Right lobe of liver (tissue), 6 donors: ENCODE measurements around the gene TYW1. TPM values are rescaled to one million over a fixed set of nuclear protein-coding genes. Genes with fewer than 3 reads are reported as not detected.
"Not testable (repeated sequence)": the region's sequence is repeated elsewhere in the genome, so short reads cannot be mapped to it uniquely, and the experiment has no call there.

Experiments
- ATAC-seq, 4 donors: fragments of 200-7000 bp; cut with Tn5 transposase; one replicate each; pipeline ENCODE4 v1.9.1; 2020; ENCODE audit warnings: mild to moderate bottlenecking in 4 of 4, moderate library complexity in 4 of 4
- DNase-seq, 3 donors: peaks; one replicate each; pipeline ENCODE4 v3.0.0-alpha.2; 2020
- H3K27ac ChIP-seq, 3 donors: fragments of 200-600 bp; one replicate each; pipeline ENCODE4 v1.8.0; 2022
- H3K27me3 ChIP-seq, 2 donors: fragments of 200-600 bp; one replicate each; pipeline ENCODE4 v1.8.0; 2022
- H3K36me3 ChIP-seq, 4 donors: fragments of 200-600 bp; sonication (generic) in 1 of 4; one replicate each; pipeline versions ENCODE4 v1.5.1 to v1.8.0; 2017 to 2022; ENCODE audit warnings: control low read depth in 1 of 4
- H3K4me1 ChIP-seq, 4 donors: fragments of 200-600 bp; sonication (generic) in 1 of 4; one replicate each; pipeline versions ENCODE4 v1.5.1 to v1.8.0; 2017 to 2022; ENCODE audit warnings: control low read depth in 1 of 4
- H3K4me3 ChIP-seq, 3 donors: fragments of 200-600 bp; one replicate each; pipeline ENCODE4 v1.8.0; 2022
- H3K9me3 ChIP-seq, 4 donors: fragments of 200-600 bp; sonication (generic) in 1 of 4; one replicate each; pipeline versions ENCODE4 v1.5.1 to v1.8.0; 2017 to 2022; ENCODE audit warnings: control low read depth in 1 of 4
- POLR2A ChIP-seq: fragments of 450-650 bp; IDR thresholded peaks from one replicate; pipeline ENCODE4 v1.6.1; 2017; ENCODE audit warnings: antibody characterized with exemption, mild to moderate bottlenecking
- WGBS: methylation state at CpG from one replicate; pipeline ENCODE4 v1.1.6; 2018; ENCODE audit warnings: low coverage, low lambda C conversion rate; ENCODE audit not compliant: insufficient coverage; ENCODE audit errors: missing lambda C conversion rate; 5-methylcytosine and 5-hydroxymethylcytosine counted together
- intact Hi-C, 2 donors: fragments of 100-400 bp; cut with DNase I; formaldehyde crosslinking; loops; one replicate each; pipeline versions ENCODE4 v1.11.2 to v1.14.1; 2022
- total RNA-seq, 6 experiments: library from RNA; depleted of rRNA in 2 of 6; stranded (reverse); fragments of >200 nt in 2 of 6; fragmentation: NEBNext Ultra II Directional in 3 of 6; extraction: Animal tissue kit (Norgen Biotek cat#: 25700) in 3 of 6; gene quantifications; one replicate each; pipeline versions ENCODE4 v1.1.0 to v1.2.4, GENCODE V29; 2016 to 2023
- TF ChIP-seq, protein P1 (sequence below), 4 donors: fragments of 200-600 bp in 3 of 4; fragments of 450-650 bp in 1 of 4; IDR thresholded peaks; one replicate each; pipeline versions ENCODE4 v1.5.1 to v1.8.0; 2016 to 2022; ENCODE audit warnings: antibody characterized with exemption in 4 of 4, mild to moderate bottlenecking in 2 of 4
- donor health status: DM: no; HTN: yes; CAD: no.
- donor health status: DM: no; HTN: no; CAD: no.
- donor health status: DM: no; HTN: no; CAD: no.
- donor health status: DM: no; HTN: yes; CAD: no.
- donor health status: DM: no; HTN: yes; CAD: no.

TYW1 gene
- total RNA-seq, 6 experiments from 2014 or later, result 9.6 to 15.2 (median 10.2) TPM

GRCh38 chr7:66994691-66995049 is 2.0 kb upstream of the TYW1 start:
- peak overlapping the region; percentile 65 to 77 (median 72) for H3K4me3 ChIP-seq
- 4% methylated on average over 8 of the region's 9 CpGs for WGBS
- H3K27me3 ChIP-seq, H3K4me1 ChIP-seq, intact Hi-C loops, H3K9me3 ChIP-seq: not testable (repeated sequence)
- DNase-seq (peak in 2 of 3 donors; percentile 47 to 48), ATAC-seq (peak; percentile 67 to 77 (median 70))
- TF ChIP-seq POLR2A, result peak; percentile 10
- TF ChIP-seq, protein P1, sequence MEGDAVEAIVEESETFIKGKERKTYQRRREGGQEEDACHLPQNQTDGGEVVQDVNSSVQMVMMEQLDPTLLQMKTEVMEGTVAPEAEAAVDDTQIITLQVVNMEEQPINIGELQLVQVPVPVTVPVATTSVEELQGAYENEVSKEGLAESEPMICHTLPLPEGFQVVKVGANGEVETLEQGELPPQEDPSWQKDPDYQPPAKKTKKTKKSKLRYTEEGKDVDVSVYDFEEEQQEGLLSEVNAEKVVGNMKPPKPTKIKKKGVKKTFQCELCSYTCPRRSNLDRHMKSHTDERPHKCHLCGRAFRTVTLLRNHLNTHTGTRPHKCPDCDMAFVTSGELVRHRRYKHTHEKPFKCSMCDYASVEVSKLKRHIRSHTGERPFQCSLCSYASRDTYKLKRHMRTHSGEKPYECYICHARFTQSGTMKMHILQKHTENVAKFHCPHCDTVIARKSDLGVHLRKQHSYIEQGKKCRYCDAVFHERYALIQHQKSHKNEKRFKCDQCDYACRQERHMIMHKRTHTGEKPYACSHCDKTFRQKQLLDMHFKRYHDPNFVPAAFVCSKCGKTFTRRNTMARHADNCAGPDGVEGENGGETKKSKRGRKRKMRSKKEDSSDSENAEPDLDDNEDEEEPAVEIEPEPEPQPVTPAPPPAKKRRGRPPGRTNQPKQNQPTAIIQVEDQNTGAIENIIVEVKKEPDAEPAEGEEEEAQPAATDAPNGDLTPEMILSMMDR (IDR thresholded peaks at IDR 0.05), result peak in 3 of 4 donors; percentile 43 to 46 (median 45)
- peak overlapping the region; percentile 91 to 97 (median 95) for H3K27ac ChIP-seq
- H3K36me3 ChIP-seq, result peaks cover 0 to 38% (median 19%) of the 10 kb centered on the region in 4 donors

DNA sequence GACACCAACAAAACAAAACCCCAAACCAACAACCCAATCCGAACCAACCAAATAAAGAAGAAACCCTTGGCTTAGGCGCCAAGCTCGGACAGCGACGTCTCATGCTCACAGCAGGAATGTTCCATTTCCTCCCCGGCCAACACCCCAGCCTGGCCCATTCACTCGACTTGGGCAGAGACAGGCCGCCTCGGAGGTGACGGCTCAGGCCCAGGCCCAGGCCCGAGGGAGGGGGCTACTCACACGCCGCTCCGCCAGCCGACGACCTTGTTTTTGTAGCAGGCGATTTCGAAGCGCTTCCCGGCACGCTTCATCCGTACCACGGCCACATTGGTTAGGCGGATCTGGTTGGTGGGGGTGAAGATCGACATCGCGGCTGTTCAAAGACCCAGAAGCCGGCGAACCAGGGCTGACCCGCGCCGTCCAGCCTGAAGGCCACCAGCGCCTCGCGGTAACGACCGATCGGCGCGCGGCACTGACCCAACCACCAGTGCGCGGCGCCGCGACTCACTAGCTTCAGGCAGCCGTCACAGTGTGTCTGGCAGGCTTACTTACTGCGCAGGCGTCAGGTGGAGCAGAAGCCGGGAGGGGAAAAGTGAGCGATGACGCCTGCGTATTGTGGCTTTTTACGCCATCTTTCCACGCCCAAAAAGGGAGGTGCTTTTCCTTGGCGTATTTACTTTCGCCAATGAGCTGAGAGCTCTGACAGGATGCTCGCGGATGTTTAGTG is 1.4 kb upstream of the TYW1 start, which contains the start of gene SBDS:
TSS of gene SBDS (minus strand) at position 537 of the 727 bp plus-strand sequence. CDS start at position 368, 169 bp downstream.
- H3K27me3 ChIP-seq, intact Hi-C loops, H3K4me1 ChIP-seq, H3K9me3 ChIP-seq: not testable (repeated sequence)
- WGBS, result under 1% methylated on average over 11 of the region's 59 CpGs
- peak; percentile 99 for TF ChIP-seq POLR2A
- H3K27ac ChIP-seq, result peak within 1 kb of the TSS; percentile 91 to 97 (median 95)
- ATAC-seq (peak; percentile 81 to 85 (median 83)), DNase-seq (peak; percentile 92 to 95 (median 95))
- peak within 1 kb of the TSS; percentile 65 to 77 (median 72) for H3K4me3 ChIP-seq
- peaks cover 0 to 34% (median 15%) of the 10 kb centered on the region in 4 donors for H3K36me3 ChIP-seq

GRCh38 chr7:67000601-67001258 is 4.1 kb downstream of the TYW1 start:
- DNase-seq, H3K27ac ChIP-seq, H3K36me3 ChIP-seq, H3K27me3 ChIP-seq, intact Hi-C loops, H3K9me3 ChIP-seq, H3K4me3 ChIP-seq, H3K4me1 ChIP-seq: not testable (repeated sequence)
- ATAC-seq, result peak in 3 of 4 donors; percentile 19 to 24 (median 20)
- WGBS, result 33% methylated on average over 4 of the region's 5 CpGs
- TF ChIP-seq, protein P1 (IDR thresholded peaks at IDR 0.05), result peak; percentile 10 to 47 (median 42)

DNA sequence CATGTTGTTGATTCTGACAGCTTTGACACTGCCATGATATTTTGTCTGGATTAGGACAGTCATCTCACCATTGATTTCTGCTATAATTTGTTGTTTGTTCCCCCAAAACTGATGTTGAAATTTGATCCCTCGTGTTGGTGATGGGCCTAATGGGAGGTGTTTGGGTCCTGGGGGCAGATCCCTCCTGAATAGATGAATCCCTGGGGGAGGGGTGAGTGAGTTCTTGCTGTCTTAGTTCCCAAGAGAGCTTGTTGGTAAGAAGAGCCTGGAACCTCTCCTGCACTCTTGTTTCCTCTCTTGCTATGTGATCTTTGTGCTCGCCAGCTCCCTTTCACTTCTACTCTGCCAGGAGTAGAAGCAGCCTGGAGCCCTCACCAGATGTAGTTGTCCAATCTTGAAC is 7.5 kb downstream of the TYW1 start:
- ATAC-seq, H3K4me3 ChIP-seq, DNase-seq, H3K4me1 ChIP-seq, H3K9me3 ChIP-seq, H3K27ac ChIP-seq, intact Hi-C loops, H3K36me3 ChIP-seq, H3K27me3 ChIP-seq: not testable (repeated sequence)
- WGBS, result 89% methylated on average over 2 of the region's 2 CpGs

DNA sequence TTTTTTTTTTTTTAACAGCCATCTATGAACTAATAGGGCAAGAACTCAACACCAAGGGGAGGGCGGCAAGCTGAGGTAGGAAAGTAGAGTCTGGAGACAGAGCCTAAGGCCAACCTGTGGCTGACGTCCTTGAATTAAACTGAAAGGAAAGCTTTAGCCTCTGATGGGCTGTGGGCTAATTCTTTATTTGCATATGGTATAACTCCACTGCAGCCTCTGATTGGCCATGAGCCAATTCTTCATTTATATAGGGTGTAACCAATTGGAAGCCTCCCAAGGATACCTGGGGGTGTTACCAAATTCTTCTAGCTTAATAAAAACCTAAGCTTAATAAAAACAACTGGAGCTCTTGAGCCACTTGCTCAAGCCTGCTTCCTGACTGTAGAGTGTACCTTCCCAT is 10.3 kb downstream of the TYW1 start:
- Histone ChIP-seq H3K27me3 (no peaks in the 10 kb centered on the region), H3K4me3 (no peak overlapping the region), H3K36me3 (peaks cover 0 to 31% (median 6%) of the 10 kb centered on the region in 4 donors), H3K27ac (no peak overlapping the region), H3K9me3 (no peaks in the 10 kb centered on the region), H3K4me1 (no peaks in the 10 kb centered on the region)
- DNase-seq, result no peak
- intact Hi-C loops, result no loop called here
- 94% methylated on average over 2 of the region's 2 CpGs for WGBS
- no peak for ATAC-seq
- no peak for TF ChIP-seq POLR2A
- TF ChIP-seq, protein P1 (IDR thresholded peaks at IDR 0.05), result no peak
